G401.6 (cell line): ENCODE results near the gene CCDC142.
"Not testable (repeated sequence)": the region's sequence is repeated elsewhere in the genome, so short reads cannot be mapped to it uniquely, and the experiment has no call there.

ENCODE experiments used
- FAIRE-seq: peaks from 2 replicates; lab custom pipeline; 2012; peaks lifted over from hg19 to GRCh38; lab: Jason Lieb, UNC

Gene CCDC142

GRCh38 chr2:74470742-74471141 lies 12.1 kb downstream of the CCDC142 start:
- not testable (repeated sequence) for FAIRE-seq

- FAIRE-seq, result no peak
Measured at GRCh38 chr2:74464406-74464805, 18.4 kb downstream of the CCDC142 start.

- FAIRE-seq, result no peak
Measured at GRCh38 chr2:74462786-74463105, 20.1 kb downstream of the CCDC142 start.

DNA sequence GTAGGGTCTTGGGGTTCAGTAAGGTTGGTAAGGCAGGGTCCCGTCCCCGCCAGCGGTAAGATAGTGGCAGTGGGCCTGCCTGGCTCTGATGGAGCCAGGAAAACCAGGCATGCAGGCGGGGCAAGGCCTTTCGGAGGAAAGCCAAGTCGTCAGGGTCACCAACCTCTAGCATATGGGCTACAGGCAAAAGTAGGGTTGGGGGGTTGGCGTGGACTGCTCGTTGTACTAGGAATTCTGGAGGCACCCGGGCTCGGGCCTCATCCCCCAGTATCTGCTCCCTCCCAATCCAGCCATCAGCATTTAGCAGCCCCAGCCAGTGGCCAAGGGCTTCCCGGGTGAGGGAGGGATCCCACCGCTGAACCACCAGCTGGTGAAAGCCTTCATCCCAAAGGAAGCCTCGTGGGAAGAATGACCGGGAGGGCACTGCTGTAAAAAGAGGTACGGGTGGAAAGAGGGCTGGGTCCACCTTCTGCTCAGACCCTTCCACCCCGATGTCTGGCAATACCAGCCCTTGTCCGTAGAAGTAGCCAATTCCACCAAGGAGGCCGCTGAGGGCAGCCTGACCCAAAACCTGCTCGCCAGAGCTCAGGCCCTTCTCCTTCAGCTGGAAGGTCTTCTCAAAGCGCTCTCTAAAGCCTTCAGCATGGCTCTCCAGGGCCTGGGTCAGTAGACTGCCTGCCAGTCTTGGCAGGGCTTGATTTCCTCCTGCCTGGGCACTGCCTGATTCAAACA lies 20.6 kb downstream of the CCDC142 start:
- no peak for FAIRE-seq

GRCh38 chr2:74461187-74462053 lies 21.4 kb downstream of the CCDC142 start:
- FAIRE-seq, result no peak

DNA sequence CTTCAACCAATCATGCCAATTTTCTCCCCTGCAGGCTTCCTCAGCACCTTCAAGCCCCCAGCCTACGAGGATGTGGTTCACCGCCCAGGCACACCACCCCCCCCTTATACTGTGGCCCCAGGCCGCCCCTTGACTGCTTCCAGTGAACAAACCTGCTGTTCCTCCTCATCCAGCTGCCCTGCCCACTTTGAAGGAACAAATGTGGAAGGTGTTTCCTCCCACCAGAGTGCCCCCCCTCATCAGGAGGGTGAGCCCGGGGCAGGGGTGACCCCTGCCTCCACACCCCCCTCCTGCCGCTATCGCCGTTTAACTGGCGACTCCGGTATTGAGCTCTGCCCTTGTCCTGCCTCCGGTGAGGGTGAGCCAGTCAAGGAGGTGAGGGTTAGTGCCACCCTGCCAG lies 22.6 kb downstream of the CCDC142 start:
- FAIRE-seq, result not testable (repeated sequence)

- not testable (repeated sequence) for FAIRE-seq
Measured at GRCh38 chr2:74459503-74460118, 23.2 kb downstream of the CCDC142 start.

DNA sequence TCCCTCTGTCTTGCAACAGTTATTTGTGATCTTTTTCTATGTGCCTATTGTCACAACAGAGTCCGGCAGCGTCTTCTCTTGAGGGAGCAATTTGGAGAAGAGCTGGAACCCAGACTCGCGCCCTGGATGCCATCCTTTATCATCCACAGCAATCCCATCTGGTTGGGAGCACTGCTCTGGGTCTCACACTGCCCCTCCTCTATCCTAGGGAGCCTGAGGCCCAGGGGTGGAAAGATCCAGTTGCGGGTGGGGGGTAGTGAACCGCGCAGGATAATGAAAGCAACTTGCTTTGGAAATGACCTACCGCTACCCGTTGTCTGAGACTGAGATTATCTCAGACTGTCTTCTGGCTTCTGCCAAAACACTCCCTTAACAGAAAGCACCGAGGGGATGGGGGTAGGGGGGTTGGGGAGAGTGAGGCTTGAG lies 23.8 kb downstream of the CCDC142 start:
- no peak for FAIRE-seq

GRCh38 chr2:74458132-74458937 lies 24.5 kb downstream of the CCDC142 start, which contains the start of gene WBP1:
TSS of gene WBP1 (plus strand) at chr2:74458438. CDS start at chr2:74458603, 165 bp downstream.
- peak; percentile 99 for FAIRE-seq

GRCh38 chr2:74457549-74458131 lies 25.2 kb downstream of the CCDC142 start:
- no peak for FAIRE-seq

DNA sequence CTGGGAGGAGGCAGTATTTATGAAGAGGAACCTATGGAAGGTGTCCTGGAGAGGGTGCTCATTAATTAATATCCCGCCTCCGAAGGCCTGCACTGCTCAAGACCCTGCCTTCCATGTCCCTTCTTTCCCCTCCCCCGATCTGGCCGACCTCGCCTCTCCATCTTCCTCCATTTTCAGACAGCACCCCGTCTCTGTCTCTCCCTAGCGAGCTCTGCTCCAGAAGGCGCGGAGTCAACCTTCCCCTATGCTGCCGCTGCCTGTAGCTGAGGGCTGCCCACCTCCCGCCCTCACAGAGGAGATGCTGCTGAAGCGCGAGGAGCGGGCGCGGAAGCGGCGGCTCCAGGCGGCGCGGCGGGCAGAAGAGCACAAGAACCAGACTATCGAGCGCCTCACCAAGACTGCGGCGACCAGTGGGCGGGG lies 25.7 kb downstream of the CCDC142 start:
- no peak for FAIRE-seq

DNA sequence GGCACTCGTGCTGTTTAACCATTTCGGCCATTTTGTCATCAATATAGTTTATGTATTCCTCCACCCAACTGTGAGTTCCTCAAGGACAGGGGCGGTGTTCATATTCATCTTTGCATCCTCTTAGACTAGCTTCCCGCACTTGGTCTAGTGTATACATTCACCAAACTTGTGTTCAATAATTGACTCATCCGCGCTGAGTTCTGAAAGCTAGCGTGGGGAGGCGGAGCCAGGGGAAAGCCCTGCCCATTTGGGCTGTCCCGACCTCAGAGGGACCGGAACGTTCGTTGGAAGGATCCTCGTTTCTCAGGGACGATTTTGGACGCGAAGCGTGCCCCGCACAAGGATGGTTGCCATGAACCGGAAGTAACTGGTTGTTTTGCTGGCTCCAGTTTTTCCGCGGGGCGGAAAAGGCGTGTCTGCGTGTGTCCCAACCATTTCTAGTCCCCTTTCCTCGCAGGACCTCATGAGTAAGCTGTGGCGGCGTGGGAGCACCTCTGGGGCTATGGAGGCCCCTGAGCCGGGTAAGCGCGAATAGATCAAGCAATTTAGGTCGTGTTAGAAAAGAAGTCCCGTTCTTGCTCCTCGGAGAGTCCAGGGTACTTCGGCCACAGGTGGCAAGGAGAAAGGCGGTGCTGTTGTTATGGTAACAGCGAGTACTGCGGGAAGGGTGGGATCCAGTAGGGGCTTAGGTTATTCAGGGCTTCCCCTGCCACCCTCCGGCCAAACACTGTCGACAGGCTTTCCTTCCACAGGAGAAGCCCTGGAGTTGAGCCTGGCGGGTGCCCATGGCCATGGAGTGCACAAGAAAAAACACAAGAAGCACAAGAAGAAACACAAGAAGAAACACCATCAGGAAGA lies 27.9 kb downstream of the CCDC142 start, which contains the start of gene INO80B:
TSS of gene INO80B (plus strand) at position 434 of the 858 bp plus-strand sequence. CDS start at position 464, 30 bp downstream.
- peak; percentile 95 for FAIRE-seq

- no peak for FAIRE-seq
Measured at GRCh38 chr2:74450570-74451190, 32.1 kb downstream of the CCDC142 start.

DNA sequence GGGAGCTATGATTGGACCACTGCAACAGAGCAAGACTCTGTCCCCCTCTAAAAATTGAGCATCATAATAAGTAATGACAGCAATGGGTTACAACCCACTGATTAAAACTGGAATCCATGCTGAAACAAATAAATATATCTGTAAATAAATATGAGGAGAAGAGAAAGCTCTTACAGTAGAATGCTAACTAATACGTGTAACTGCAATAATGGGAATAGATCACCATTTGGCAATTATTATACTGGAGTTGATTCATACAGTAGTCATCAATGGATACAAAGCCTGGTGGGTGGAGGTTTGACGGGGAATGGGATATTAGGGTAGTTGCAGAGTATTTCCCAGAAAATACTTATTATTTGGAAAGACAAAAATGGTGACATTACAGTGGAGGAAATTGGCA lies 34.0 kb downstream of the CCDC142 start:
- FAIRE-seq, result no peak

GRCh38 chr2:74447230-74447999 lies 35.4 kb downstream of the CCDC142 start:
- no peak for FAIRE-seq

DNA sequence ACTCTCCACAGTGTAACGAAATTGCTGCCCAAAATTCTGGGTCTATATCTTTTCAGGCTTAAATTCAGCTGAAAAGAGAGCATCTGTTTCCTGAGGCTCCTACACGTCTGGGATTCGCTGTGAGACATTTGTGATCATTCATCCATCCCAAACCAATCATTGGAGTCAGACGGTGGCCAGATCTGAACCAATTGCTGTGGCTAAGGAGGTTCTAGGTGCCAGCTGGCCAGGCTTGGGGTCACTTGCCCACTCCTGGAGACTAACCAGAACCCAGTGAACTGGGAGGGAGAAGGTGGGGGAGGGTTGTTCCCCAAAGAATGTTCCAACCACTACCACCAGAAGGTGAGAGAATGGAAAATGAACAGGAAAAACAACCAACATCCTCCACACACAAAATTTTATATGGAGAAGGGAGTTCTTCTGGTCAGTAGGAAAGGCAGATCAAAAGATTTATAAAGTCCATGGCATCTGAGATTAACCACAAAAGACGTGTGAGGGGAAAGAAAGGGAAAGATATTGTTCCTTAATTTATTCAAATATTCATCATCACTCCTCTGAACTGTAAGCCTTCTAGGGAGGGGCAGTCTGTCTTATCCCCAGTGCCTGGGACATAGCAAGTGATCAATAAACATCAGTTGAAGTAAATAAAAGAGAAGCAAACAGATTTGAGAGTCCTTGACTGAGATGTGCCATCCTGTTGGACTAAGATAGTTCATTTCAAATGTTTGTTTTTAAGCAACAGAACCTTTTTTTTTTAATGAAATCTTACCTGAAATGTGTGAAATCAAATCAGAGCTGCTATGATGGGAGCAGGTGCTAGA lies 38.1 kb downstream of the CCDC142 start:
- FAIRE-seq, result no peak

DNA sequence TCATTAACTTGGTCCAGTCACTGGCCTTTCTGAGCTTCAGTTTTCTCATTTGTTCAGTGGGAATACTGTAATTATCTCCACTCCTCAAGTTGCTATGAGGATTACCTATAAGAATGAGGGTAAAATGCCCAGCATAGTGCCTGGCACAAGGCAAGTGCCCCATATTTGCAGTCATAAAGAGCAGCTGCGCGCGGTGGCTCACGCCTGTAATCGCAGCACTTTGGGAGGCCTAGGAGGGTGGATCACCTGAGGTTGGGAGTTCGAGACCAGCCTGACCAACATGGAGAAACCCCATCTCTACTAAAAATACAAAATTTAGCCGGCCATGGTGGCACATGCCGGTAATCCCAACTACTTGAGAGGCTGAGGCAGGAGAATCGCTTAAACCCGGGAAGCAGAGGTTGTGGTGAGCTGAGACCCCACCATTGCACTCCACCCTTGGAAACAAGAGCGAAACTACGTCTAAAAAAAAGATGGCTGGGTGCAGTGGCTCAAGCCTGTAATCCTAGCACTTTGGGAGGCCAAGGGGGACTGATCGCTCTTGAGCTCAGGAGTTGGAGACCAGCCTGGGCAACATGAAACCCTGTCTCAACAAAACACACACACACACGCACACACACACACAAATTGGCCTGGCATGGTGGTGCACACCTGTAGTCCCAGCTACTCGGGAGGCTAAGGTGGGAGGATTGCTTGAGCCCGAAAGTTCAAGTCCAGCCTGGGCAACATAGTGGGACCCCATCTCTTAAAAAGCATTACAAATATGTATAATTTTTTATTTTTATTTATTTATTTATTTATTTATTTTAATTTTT lies 40.1 kb downstream of the CCDC142 start:
- FAIRE-seq, result not testable (repeated sequence)
